NT2/D1 (cell line): ENCODE data around the gene CDKL5.

Experiments
- SUZ12 ChIP-seq: IDR thresholded peaks from 2 replicates; pipeline ENCODE4 v1.6.1; 2011; ENCODE audit not compliant: insufficient read length, insufficient read depth; ENCODE audit errors: extremely low read depth
- YY1 ChIP-seq: IDR thresholded peaks from 2 replicates; pipeline ENCODE4 v1.6.1; 2011; ENCODE audit not compliant: insufficient read length, insufficient read depth
- ZNF274 ChIP-seq: IDR thresholded peaks from 2 replicates; pipeline ENCODE4 v1.6.1; 2011; ENCODE audit warnings: mild to moderate bottlenecking, low read depth, low read length

DNA sequence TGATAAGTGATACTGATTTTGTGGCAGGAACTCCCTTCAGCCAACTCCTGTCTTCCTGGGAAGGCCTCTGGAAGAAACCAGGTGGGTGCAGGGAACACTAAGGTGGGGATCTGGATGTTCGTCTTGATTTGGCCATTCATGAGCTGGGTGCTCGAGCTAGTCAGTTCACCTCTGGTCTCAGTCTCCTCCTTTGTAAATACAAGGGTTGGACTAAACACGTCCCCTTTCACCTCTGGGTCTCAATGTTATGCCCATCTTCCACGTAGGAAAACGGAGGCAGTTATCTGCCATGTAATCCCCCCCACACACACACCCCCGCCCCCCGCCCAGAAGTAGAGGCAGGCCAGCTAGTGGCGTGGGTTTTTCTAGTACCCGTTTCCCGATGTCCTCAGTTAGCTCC lies 250.6 kb downstream of the CDKL5 start:
- TF ChIP-seq YY1, result no peak
- TF ChIP-seq SUZ12, result no peak
- no peak for TF ChIP-seq ZNF274
